Measurements from ENCODE around the gene UBE2G1. TPM values are rescaled to one million over a fixed set of nuclear protein-coding genes. Genes with fewer than 3 reads are reported as not detected.
A peak's percentile ranks its signal among the peaks of the same experiment; 100 is the strongest.

Gene UBE2G1
- total RNA-seq, result 37.7 and 45.3 TPM in 2 replicates

- H3K4me3 ChIP-seq (ENCODE audit: low read depth, low read length), result peak within 1 kb of the TSS; percentile 78
- TF ChIP-seq CTCF (IDR thresholded peaks at IDR 0.05; ENCODE audit: insufficient read depth, low read depth, low read length), result peak; percentile 27
- peak; percentile 97 for DNase-seq (ENCODE audit: low read depth)
Observed at GRCh38 chr17:4366327-4367063, at the start of gene UBE2G1. TSS of gene UBE2G1 (minus strand) at chr17:4366675. CDS start at chr17:4366316, 359 bp downstream.

GRCh38 chr17:4412933-4413831, 46.7 kb upstream of the UBE2G1 start:
- H3K4me3 ChIP-seq (ENCODE audit: low read depth, low read length), result no peak overlapping the region
- DNase-seq (ENCODE audit: low read depth), result peak; percentile 88
- TF ChIP-seq CTCF (IDR thresholded peaks at IDR 0.05; ENCODE audit: insufficient read depth, low read depth, low read length), result peak; percentile 82

- no peak overlapping the region for H3K4me3 ChIP-seq (ENCODE audit: low read depth, low read length)
- no peak for TF ChIP-seq CTCF (IDR thresholded peaks at IDR 0.05; ENCODE audit: insufficient read depth, low read depth, low read length)
- no peak for DNase-seq (ENCODE audit: low read depth)
Observed at GRCh38 chr17:4411201-4411600, 44.7 kb upstream of the UBE2G1 start.

GRCh38 chr17:4409659-4410058, 43.2 kb upstream of the UBE2G1 start:
- no peak for TF ChIP-seq CTCF (IDR thresholded peaks at IDR 0.05; ENCODE audit: insufficient read depth, low read depth, low read length)
- H3K4me3 ChIP-seq (ENCODE audit: low read depth, low read length), result no peak overlapping the region
- DNase-seq (ENCODE audit: low read depth), result peak; percentile 10

- no peak overlapping the region for H3K4me3 ChIP-seq (ENCODE audit: low read depth, low read length)
- no peak for DNase-seq (ENCODE audit: low read depth)
- TF ChIP-seq CTCF (IDR thresholded peaks at IDR 0.05; ENCODE audit: insufficient read depth, low read depth, low read length), result no peak
Observed at GRCh38 chr17:4407851-4408250, 41.4 kb upstream of the UBE2G1 start.

- H3K4me3 ChIP-seq (ENCODE audit: low read depth, low read length), result no peak overlapping the region
- TF ChIP-seq CTCF (IDR thresholded peaks at IDR 0.05; ENCODE audit: insufficient read depth, low read depth, low read length), result no peak
- no peak for DNase-seq (ENCODE audit: low read depth)
Observed at GRCh38 chr17:4407216-4407615, 40.7 kb upstream of the UBE2G1 start.
